ENCODE data around the gene LHX1. TPM values are rescaled to one million over a fixed set of nuclear protein-coding genes. Genes with fewer than 3 reads are reported as not detected.

LHX1 gene
- total RNA-seq, 6 donors from 2014 or later = not detected

- no peak for ATAC-seq (ENCODE audit: low FRiP score in 2 of 2)
- TF ChIP-seq EP300 (IDR thresholded peaks at IDR 0.05) = no peak
- no peak for TF ChIP-seq POLR2A (IDR thresholded peaks at IDR 0.05)
- no peak for TF ChIP-seq POLR2AphosphoS5 (IDR thresholded peaks at IDR 0.05)
- no peak for TF ChIP-seq CTCF (IDR thresholded peaks at IDR 0.05)
- Histone ChIP-seq H3K4me3 (no peak overlapping the region), H3K27me3 (no peaks in the 10 kb centered on the region), H3K27ac (no peak overlapping the region), H3K36me3 (no peaks in the 10 kb centered on the region), H3K4me1 (no peaks in the 10 kb centered on the region), H3K9me3 (no peaks in the 10 kb centered on the region)
- DNase-seq = no peak
- WGBS, 2 donors = 83% methylated on average over 3 to 7 of the region's 7 CpGs
Observed at GRCh38 chr17:36892112-36892838, 45.0 kb upstream of the LHX1 start.

GRCh38 chr17:36894177-36894576, 43.1 kb upstream of the LHX1 start:
- no peaks in the 10 kb centered on the region for H3K4me1 ChIP-seq
- no peak for ATAC-seq (ENCODE audit: low FRiP score in 2 of 2)
- no peak overlapping the region for H3K27ac ChIP-seq
- no peaks in the 10 kb centered on the region for H3K36me3 ChIP-seq
- DNase-seq = no peak
- no peaks in the 10 kb centered on the region for H3K9me3 ChIP-seq
- H3K4me3 ChIP-seq = no peak overlapping the region
- no peaks in the 10 kb centered on the region for H3K27me3 ChIP-seq
- 75 to 78% methylated on average over 9 of the region's 9 CpGs for WGBS, 2 donors
- TF ChIP-seq POLR2A (IDR thresholded peaks at IDR 0.05) = no peak
- TF ChIP-seq EP300 (IDR thresholded peaks at IDR 0.05) = no peak
- no peak for TF ChIP-seq CTCF (IDR thresholded peaks at IDR 0.05)
- TF ChIP-seq POLR2AphosphoS5 (IDR thresholded peaks at IDR 0.05) = no peak

GRCh38 chr17:36894925-36895324, 42.4 kb upstream of the LHX1 start:
- WGBS, 2 donors = 80 to 87% methylated on average over 5 of the region's 5 CpGs
- Histone ChIP-seq H3K9me3 (no peaks in the 10 kb centered on the region), H3K36me3 (no peaks in the 10 kb centered on the region), H3K4me3 (no peak overlapping the region), H3K4me1 (no peaks in the 10 kb centered on the region), H3K27me3 (no peaks in the 10 kb centered on the region), H3K27ac (no peak overlapping the region)
- DNase-seq (no peak), ATAC-seq (ENCODE audit: low FRiP score in 2 of 2) (no peak)
- no peak for TF ChIP-seq EP300 (IDR thresholded peaks at IDR 0.05)
- TF ChIP-seq POLR2A (IDR thresholded peaks at IDR 0.05) = no peak
- TF ChIP-seq POLR2AphosphoS5 (IDR thresholded peaks at IDR 0.05) = no peak
- no peak for TF ChIP-seq CTCF (IDR thresholded peaks at IDR 0.05)

GRCh38 chr17:36899250-36900159, 37.8 kb upstream of the LHX1 start:
- Histone ChIP-seq H3K27me3 (no peaks in the 10 kb centered on the region), H3K4me1 (no peaks in the 10 kb centered on the region), H3K4me3 (no peak overlapping the region), H3K27ac (no peak overlapping the region), H3K9me3 (no peaks in the 10 kb centered on the region), H3K36me3 (no peaks in the 10 kb centered on the region)
- TF ChIP-seq POLR2A (IDR thresholded peaks at IDR 0.05) (no peak), EP300 (IDR thresholded peaks at IDR 0.05) (no peak), POLR2AphosphoS5 (IDR thresholded peaks at IDR 0.05) (no peak), CTCF (IDR thresholded peaks at IDR 0.05) (no peak)
- 67 to 77% methylated on average over 7 of the region's 7 CpGs for WGBS, 2 donors
- no peak for ATAC-seq (ENCODE audit: low FRiP score in 2 of 2)
- DNase-seq = no peak
